ENCODE data around the gene ADAMTS13. TPM values are rescaled to one million over a fixed set of nuclear protein-coding genes. Genes with fewer than 3 reads are reported as not detected.

The ADAMTS13 gene
- total RNA-seq, 4 donors from 2014 or later: 1.9 to 2.2 (median 2.0) TPM; not detected in 1

DNA sequence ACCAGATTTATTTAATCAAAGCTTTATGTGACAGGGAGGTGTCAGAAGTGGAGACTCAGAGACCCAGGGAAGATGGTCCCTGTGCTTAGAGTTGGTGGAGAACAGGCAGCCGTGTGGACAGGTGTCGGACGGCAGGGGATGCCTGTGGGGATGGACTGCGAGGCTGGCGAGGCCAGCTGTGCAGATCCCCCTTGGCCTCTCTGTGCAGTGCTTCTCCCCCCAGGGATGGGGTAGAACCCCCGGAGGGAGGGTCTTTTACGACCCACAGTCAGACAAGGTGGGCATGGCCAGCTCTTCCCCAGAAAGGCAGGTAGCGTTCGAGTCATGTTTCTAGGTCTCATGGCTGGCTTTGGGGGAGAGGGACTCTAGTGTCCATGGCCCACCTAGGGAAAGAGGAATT lies 61.4 kb downstream of the ADAMTS13 start:
- TF ChIP-seq, protein P1, sequence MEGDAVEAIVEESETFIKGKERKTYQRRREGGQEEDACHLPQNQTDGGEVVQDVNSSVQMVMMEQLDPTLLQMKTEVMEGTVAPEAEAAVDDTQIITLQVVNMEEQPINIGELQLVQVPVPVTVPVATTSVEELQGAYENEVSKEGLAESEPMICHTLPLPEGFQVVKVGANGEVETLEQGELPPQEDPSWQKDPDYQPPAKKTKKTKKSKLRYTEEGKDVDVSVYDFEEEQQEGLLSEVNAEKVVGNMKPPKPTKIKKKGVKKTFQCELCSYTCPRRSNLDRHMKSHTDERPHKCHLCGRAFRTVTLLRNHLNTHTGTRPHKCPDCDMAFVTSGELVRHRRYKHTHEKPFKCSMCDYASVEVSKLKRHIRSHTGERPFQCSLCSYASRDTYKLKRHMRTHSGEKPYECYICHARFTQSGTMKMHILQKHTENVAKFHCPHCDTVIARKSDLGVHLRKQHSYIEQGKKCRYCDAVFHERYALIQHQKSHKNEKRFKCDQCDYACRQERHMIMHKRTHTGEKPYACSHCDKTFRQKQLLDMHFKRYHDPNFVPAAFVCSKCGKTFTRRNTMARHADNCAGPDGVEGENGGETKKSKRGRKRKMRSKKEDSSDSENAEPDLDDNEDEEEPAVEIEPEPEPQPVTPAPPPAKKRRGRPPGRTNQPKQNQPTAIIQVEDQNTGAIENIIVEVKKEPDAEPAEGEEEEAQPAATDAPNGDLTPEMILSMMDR (IDR thresholded peaks at IDR 0.05; ENCODE audit: low read depth): no peak

GRCh38 chr9:133484671-133485437 lies 62.7 kb downstream of the ADAMTS13 start:
- TF ChIP-seq, protein P1 (IDR thresholded peaks at IDR 0.05; ENCODE audit: low read depth): no peak

- TF ChIP-seq, protein P1 (IDR thresholded peaks at IDR 0.05; ENCODE audit: low read depth): no peak
Measured at GRCh38 chr9:133485531-133486260, 63.5 kb downstream of the ADAMTS13 start.

- TF ChIP-seq, protein P1 (IDR thresholded peaks at IDR 0.05; ENCODE audit: low read depth): no peak
Measured at GRCh38 chr9:133487331-133487725, 65.2 kb downstream of the ADAMTS13 start.

DNA sequence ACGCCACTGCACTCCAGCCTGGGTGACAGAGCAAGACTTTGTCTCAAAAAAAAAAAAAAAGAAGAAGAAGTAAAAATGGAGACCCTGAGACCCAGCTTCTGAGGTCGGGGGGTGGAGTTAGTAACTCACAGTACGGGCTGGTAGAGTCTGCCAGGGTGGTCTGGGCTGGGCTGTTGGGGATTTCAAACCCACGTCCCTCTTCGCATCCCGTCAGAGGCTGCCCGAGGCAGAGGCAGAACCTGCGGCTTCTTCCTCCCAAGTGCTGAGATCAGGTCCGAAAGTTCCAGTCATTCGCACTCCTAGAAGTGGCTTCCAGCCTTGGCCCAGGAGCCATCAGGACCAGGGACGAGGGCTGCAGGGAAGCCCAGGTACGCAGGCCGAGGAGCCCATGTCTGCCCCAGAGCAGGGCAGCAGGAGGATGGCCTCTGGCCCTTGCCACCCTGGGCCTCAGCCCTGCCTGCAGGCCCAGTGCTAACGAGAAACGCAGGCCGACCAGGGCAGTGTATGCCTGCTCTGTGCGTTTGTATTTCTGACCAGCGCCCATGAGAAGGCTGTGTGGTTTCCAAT lies 66.6 kb downstream of the ADAMTS13 start:
- TF ChIP-seq, protein P1 (IDR thresholded peaks at IDR 0.05; ENCODE audit: low read depth): no peak

DNA sequence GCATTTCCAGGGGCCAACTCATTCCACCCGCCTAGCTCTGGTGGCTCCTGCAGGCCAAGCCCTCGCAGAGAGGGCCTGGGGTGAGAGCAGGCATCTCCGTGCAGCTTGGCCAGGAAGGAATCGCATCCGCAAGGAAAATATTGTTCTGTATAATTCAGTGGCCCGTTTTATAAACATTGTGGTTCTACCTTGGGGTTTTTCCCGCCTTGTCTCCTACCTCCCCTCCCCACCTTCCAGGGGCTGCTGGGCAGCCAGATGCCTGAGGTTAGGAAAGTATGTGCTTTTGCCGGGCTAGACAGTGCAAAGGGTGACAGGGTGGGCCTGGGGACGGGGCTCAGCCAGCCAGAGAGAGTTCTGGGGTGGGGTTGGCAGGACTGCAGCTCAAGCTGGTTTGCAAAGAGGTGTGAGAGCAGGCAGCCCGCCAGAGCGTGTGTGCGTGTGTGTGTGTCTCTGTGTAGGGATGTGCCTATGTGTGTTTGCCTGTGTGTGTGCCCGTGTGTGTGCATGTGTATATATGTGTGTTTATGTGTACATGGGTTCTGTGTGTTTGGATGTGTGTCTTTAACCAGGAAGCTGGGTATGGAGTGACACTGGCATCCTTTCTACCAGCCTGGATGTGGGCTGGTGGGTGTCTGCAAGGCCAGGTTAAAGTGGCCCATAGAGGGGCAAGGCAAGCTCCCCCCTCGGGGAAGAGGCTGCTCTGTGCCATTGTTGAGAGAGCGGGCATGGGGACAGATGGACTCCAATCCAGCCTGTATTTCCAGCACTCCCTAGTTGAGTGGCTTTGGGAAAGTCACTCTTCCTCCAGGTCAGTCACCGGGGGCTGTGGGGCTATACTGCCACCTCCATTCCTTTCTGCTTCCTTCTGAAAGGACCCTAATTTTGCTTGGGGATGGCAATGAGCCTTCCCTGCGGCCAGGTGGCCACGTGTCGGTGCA lies 67.4 kb downstream of the ADAMTS13 start:
- TF ChIP-seq, protein P1 (IDR thresholded peaks at IDR 0.05; ENCODE audit: low read depth): no peak
